ENCODE measurements around the gene EPHA8.

DNA sequence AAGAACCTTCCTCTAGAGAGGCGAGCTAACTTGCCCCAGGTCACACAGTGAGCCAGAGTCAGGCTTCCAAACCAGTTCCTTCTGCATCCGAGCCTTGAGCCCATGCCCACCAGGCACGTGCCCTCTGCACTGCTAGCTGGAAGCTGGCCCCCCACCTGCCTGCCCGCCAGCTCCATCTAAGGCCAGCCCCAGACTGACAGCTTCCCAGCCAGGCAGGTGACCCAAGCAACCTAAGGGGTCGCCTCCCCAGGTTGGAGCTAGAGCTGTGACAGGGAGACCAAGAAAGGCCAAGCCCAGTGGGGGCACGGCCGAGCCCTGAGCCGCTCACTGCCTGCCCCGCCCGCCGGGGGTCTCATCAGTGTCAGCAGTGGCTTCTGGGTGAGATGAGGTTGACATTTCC, 53.3 kb downstream of the EPHA8 start:
- TF ChIP-seq, protein P1, sequence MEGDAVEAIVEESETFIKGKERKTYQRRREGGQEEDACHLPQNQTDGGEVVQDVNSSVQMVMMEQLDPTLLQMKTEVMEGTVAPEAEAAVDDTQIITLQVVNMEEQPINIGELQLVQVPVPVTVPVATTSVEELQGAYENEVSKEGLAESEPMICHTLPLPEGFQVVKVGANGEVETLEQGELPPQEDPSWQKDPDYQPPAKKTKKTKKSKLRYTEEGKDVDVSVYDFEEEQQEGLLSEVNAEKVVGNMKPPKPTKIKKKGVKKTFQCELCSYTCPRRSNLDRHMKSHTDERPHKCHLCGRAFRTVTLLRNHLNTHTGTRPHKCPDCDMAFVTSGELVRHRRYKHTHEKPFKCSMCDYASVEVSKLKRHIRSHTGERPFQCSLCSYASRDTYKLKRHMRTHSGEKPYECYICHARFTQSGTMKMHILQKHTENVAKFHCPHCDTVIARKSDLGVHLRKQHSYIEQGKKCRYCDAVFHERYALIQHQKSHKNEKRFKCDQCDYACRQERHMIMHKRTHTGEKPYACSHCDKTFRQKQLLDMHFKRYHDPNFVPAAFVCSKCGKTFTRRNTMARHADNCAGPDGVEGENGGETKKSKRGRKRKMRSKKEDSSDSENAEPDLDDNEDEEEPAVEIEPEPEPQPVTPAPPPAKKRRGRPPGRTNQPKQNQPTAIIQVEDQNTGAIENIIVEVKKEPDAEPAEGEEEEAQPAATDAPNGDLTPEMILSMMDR (IDR thresholded peaks at IDR 0.05) = no peak
- no peak for TF ChIP-seq POLR2AphosphoS5 (IDR thresholded peaks at IDR 0.05; ENCODE audit: insufficient read depth in 1 of 2, low read depth in 1 of 2)

All from vagina (tissue), 2 donors.